OCI-LY3 (cell line): Measurements from ENCODE around the gene DCC.

Source experiments
- H2AFZ ChIP-seq: fragments of 200-600, 300-600 bp; shearing (Covaris generic); 2 replicates; pipeline ENCODE4 v1.6.0; 2014; ENCODE audit warnings: antibody characterized with exemption, low read depth, low read length
- H3K27ac ChIP-seq: fragments of 200-600, 300-600 bp; sonication (generic); 2 replicates; pipeline ENCODE4 v1.5.1; 2014; ENCODE audit warnings: mild to moderate bottlenecking, low read length, moderate library complexity, mixed read lengths
- H3K27me3 ChIP-seq: fragments of 200-600, 300-600 bp; sonication (generic); 2 replicates; pipeline ENCODE4 v1.6.1; 2014; ENCODE audit warnings: low read depth, low read length, mixed read lengths
- H3K36me3 ChIP-seq: fragments of 200-600, 300-600 bp; sonication (generic); replicated peaks from 2 replicates; pipeline ENCODE3; 2014; ENCODE audit warnings: low read depth, low read length, mixed read lengths
- H3K4me1 ChIP-seq: fragments of 300-600, 200-600 bp; sonication (generic); 2 replicates; pipeline ENCODE4 v1.6.1; 2014; ENCODE audit warnings: low read length, mixed read lengths
- H3K4me2 ChIP-seq: fragments of 200-600, 300-600 bp; sonication (generic); 2 replicates; pipeline ENCODE4 v1.6.1; 2014; ENCODE audit warnings: low read length, mixed read lengths
- H3K4me3 ChIP-seq: fragments of 300-600, 200-600 bp; sonication (generic); 2 replicates; pipeline ENCODE4 v1.5.1; 2014; ENCODE audit warnings: antibody characterized with exemption, mild to moderate bottlenecking, low read length, moderate library complexity
- H3K79me2 ChIP-seq: fragments of 300-600, 200-600 bp; shearing (Covaris generic); 2 replicates; pipeline ENCODE4 v1.6.1; 2014; ENCODE audit warnings: mild to moderate bottlenecking, low read length, mixed read lengths
- H3K9ac ChIP-seq: fragments of 300-600, 200-600 bp; shearing (Covaris generic); 2 replicates; pipeline ENCODE4 v1.6.0; 2014; ENCODE audit warnings: mild to moderate bottlenecking, low read length, moderate library complexity
- H3K9me3 ChIP-seq: fragments of 200-600, 300-600 bp; shearing (Covaris generic); 2 replicates; pipeline ENCODE4 v1.6.1; 2014; ENCODE audit warnings: low read length, mixed read lengths; ENCODE audit not compliant: insufficient read depth
- H4K20me1 ChIP-seq: fragments of 200-600, 300-600 bp; sonication (generic); 2 replicates; pipeline ENCODE4 v1.6.1; 2016; ENCODE audit warnings: low read length, mixed read lengths; ENCODE audit not compliant: insufficient read depth
- CTCF ChIP-seq: fragments of 200-600, 300-600 bp; sonication (generic); IDR thresholded peaks from 2 replicates; pipeline ENCODE4 v1.5.1; 2014; ENCODE audit warnings: antibody characterized with exemption, low read length, low read depth
- EZH2phosphoT487 ChIP-seq: fragments of 200-600 bp; shearing (Covaris generic); IDR thresholded peaks from 2 replicates; pipeline ENCODE4 v1.6.1; 2018; ENCODE audit warnings: antibody characterized with exemption, mixed run types, low read depth

Gene DCC

GRCh38 chr18:52554180-52554579 is 214.2 kb downstream of the DCC start:
- Histone ChIP-seq H3K4me1 (no peaks in the 10 kb centered on the region), H3K27me3 (no peaks in the 10 kb centered on the region), H3K4me2 (no peak overlapping the region), H4K20me1 (no peaks in the 10 kb centered on the region), H3K9ac (no peak overlapping the region), H3K36me3 (no peaks in the 10 kb centered on the region), H3K9me3 (no peaks in the 10 kb centered on the region), H3K79me2 (no peaks in the 10 kb centered on the region), H2AFZ (no peak overlapping the region), H3K27ac (no peak overlapping the region), H3K4me3 (no peak overlapping the region)
- TF ChIP-seq EZH2phosphoT487: no peak
- no peak for TF ChIP-seq CTCF

GRCh38 chr18:52567360-52567759 is 227.4 kb downstream of the DCC start:
- Histone ChIP-seq H3K9me3 (no peaks in the 10 kb centered on the region), H3K27me3 (no peaks in the 10 kb centered on the region), H4K20me1 (no peaks in the 10 kb centered on the region), H3K27ac (no peak overlapping the region), H3K4me1 (no peaks in the 10 kb centered on the region), H3K4me3 (no peak overlapping the region), H3K36me3 (no peaks in the 10 kb centered on the region), H2AFZ (no peak overlapping the region), H3K4me2 (no peak overlapping the region), H3K9ac (no peak overlapping the region), H3K79me2 (no peaks in the 10 kb centered on the region)
- TF ChIP-seq EZH2phosphoT487 (no peak), CTCF (no peak)

GRCh38 chr18:52569492-52569891 is 229.5 kb downstream of the DCC start:
- H3K9me3 ChIP-seq: no peaks in the 10 kb centered on the region
- no peak overlapping the region for H3K27ac ChIP-seq
- no peak overlapping the region for H3K4me2 ChIP-seq
- no peak overlapping the region for H2AFZ ChIP-seq
- H3K4me1 ChIP-seq: 0 out of 2 replicates have a peak, but pooled peaks cover 3% of the 10 kb centered on the region
- TF ChIP-seq EZH2phosphoT487 (no peak), CTCF (no peak)
- no peaks in the 10 kb centered on the region for H3K79me2 ChIP-seq
- no peaks in the 10 kb centered on the region for H3K27me3 ChIP-seq
- H4K20me1 ChIP-seq: no peaks in the 10 kb centered on the region
- no peak overlapping the region for H3K9ac ChIP-seq
- H3K36me3 ChIP-seq: no peaks in the 10 kb centered on the region
- H3K4me3 ChIP-seq: no peak overlapping the region

- Histone ChIP-seq H3K4me2 (no peak overlapping the region), H4K20me1 (no peaks in the 10 kb centered on the region), H3K36me3 (no peaks in the 10 kb centered on the region), H3K79me2 (no peaks in the 10 kb centered on the region), H3K27me3 (no peaks in the 10 kb centered on the region), H3K9me3 (no peaks in the 10 kb centered on the region), H3K4me1 (0 out of 2 replicates have a peak, but pooled peaks cover 5% of the 10 kb centered on the region), H2AFZ (no peak overlapping the region), H3K4me3 (no peak overlapping the region), H3K9ac (no peak overlapping the region), H3K27ac (no peak overlapping the region)
- TF ChIP-seq EZH2phosphoT487 (no peak), CTCF (no peak)
These were observed 231.0 kb downstream of the DCC start for GRCh38 chr18:52570975-52571374.
